Tibial artery (tissue), 4 donors: ENCODE results near the gene DCLK2.

Experiments used
- DNase-seq, 2 donors: peaks; one replicate each; pipeline ENCODE4 v3.0.0-alpha.2; 2019
- H3K27ac ChIP-seq, 2 donors: fragments of 200-600 bp; sonication (generic) in 1 of 2; 1 replicate in 1 of 2; 2 replicates in 1 of 2; pipeline ENCODE4 v1.5.1; 2018 to 2019; ENCODE audit warnings: mild to moderate bottlenecking in 1 of 2
- H3K27me3 ChIP-seq, 2 donors: fragments of 200-600 bp; sonication (generic) in 1 of 2; one replicate each; pipeline versions ENCODE4 v1.5.1 to v1.6.0; 2016 to 2019
- H3K36me3 ChIP-seq, 3 donors: fragments of 200-600 bp; sonication (generic) in 2 of 3; one replicate each; pipeline ENCODE4 v1.5.1; 2016 to 2019; ENCODE audit warnings: mild to moderate bottlenecking in 2 of 3
- H3K4me1 ChIP-seq, 4 donors: fragments of 200-600 bp; sonication (generic) in 2 of 4; 1 replicate in 3 of 4; 2 replicates in 1 of 4; pipeline ENCODE4 v1.5.1; 2016 to 2019
- H3K4me3 ChIP-seq, 2 donors: fragments of 200-600 bp; sonication (generic) in 1 of 2; 1 replicate in 1 of 2; 2 replicates in 1 of 2; pipeline ENCODE4 v1.5.1; 2018 to 2019; ENCODE audit warnings: mild to moderate bottlenecking in 2 of 2
- H3K9me3 ChIP-seq, 3 donors: fragments of 200-600 bp; sonication (generic) in 1 of 3; one replicate each; pipeline ENCODE4 v1.5.1; 2016 to 2019
- CTCF ChIP-seq, 2 experiments: fragments of 200-600 bp in 1 of 2; fragments of 450-650 bp in 1 of 2; IDR thresholded peaks; one replicate each; pipeline ENCODE4 v1.5.1; 2017 to 2019; ENCODE audit warnings: antibody characterized with exemption in 2 of 2, mild to moderate bottlenecking in 1 of 2, moderate library complexity in 1 of 2
- intact Hi-C: fragments of 100-400 bp; cut with DNase I; formaldehyde crosslinking; loops from one replicate; pipeline ENCODE4 v1.15.0; 2023; ENCODE audit warnings: low total_unique reads

Gene DCLK2

DNA sequence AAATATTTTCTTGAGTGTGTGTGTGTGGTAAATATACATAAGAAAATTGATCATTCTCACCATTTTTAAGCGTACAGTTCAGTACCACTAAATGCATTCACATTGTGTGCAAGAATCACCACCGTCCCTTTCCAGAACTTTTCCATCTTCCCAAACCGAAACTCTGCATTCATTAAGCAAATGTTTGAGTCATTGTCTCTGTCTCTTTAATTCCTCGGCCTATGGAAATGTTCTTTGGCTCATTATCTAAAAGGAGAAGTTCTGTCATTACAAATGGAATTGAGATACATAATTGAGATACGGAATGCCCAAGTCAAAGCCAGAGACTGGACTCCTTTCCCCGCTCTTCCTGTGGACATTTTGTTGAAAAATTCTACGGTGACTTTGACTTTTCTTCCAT, 168.9 kb downstream of the DCLK2 start:
- no peak for TF ChIP-seq CTCF (IDR thresholded peaks at IDR 0.05)
- Histone ChIP-seq H3K9me3 (no peaks in the 10 kb centered on the region), H3K4me3 (no peak overlapping the region), H3K36me3 (peaks cover 4 to 22% (median 18%) of the 10 kb centered on the region in 3 donors), H3K4me1 (peaks cover 0 to 13% (median 2%) of the 10 kb centered on the region in 4 donors), H3K27me3 (no peaks in the 10 kb centered on the region), H3K27ac (no peak overlapping the region)
- intact Hi-C loops: loop anchor here (5.0 kb wide), 1 partner anchor 250 kb away; no protein-coding TSS in a partner anchor
- no peak for DNase-seq

- no peak overlapping the region for H3K4me3 ChIP-seq
- intact Hi-C loops: loop anchor here (5.0 kb wide), 1 partner anchor 251 kb away; no protein-coding TSS in a partner anchor
- H3K9me3 ChIP-seq: no peaks in the 10 kb centered on the region
- H3K36me3 ChIP-seq: peaks cover 4 to 30% (median 18%) of the 10 kb centered on the region in 3 donors
- H3K27me3 ChIP-seq: no peaks in the 10 kb centered on the region
- peaks cover 0 to 13% (median 2%) of the 10 kb centered on the region in 4 donors for H3K4me1 ChIP-seq
- no peak for DNase-seq
- no peak overlapping the region for H3K27ac ChIP-seq
- TF ChIP-seq CTCF (IDR thresholded peaks at IDR 0.05): no peak
These were observed 169.9 kb downstream of the DCLK2 start for GRCh38 chr4:150248181-150248580.

DNA sequence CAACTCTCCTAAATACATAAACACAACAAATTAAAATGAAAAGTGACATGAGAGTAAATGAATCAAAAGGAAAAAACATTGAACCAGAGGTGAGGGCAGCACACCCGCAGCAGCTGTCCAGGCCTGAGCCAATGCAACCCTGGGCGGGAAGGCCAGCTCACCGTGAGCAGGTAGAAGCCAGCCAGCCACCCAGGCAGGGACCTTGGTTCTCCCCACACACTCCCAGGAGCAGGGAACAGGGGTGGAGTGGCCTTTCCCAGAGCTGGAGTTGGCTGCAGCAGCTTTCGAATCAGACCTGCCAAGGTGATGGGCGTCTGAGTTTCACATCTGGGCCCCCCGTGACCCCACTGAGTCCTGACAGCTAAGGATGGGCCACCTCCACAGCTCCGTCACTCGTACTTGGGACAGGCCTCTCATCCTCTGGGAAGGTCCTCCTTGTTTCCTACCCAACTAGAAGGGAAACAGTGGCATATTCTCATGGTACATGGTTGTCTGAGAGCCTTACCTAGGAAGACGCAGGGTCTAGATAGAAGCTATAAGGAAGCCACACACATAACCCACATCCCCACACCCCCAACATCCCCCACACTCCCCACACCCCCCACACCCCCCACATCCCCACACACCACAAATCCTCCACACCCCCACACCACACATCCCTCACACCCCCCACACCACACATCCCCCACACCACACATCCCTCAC, 172.2 kb downstream of the DCLK2 start:
- Histone ChIP-seq H3K27ac (no peak overlapping the region), H3K27me3 (no peaks in the 10 kb centered on the region), H3K4me1 (no peaks in the 10 kb centered on the region), H3K36me3 (peaks cover 13 to 48% (median 24%) of the 10 kb centered on the region in 3 donors), H3K4me3 (no peak overlapping the region), H3K9me3 (no peaks in the 10 kb centered on the region)
- intact Hi-C loops: no loop called here
- no peak for DNase-seq
- no peak for TF ChIP-seq CTCF (IDR thresholded peaks at IDR 0.05)

GRCh38 chr4:150250998-150251651, 172.9 kb downstream of the DCLK2 start:
- H3K4me1 ChIP-seq: no peaks in the 10 kb centered on the region
- H3K9me3 ChIP-seq: no peaks in the 10 kb centered on the region
- intact Hi-C loops: no loop called here
- H3K4me3 ChIP-seq: no peak overlapping the region
- DNase-seq: no peak
- peaks cover 13 to 55% (median 27%) of the 10 kb centered on the region in 3 donors for H3K36me3 ChIP-seq
- H3K27me3 ChIP-seq: no peaks in the 10 kb centered on the region
- H3K27ac ChIP-seq: no peak overlapping the region
- TF ChIP-seq CTCF (IDR thresholded peaks at IDR 0.05): no peak

GRCh38 chr4:150251752-150252190, 173.5 kb downstream of the DCLK2 start:
- H3K36me3 ChIP-seq: peaks cover 16 to 62% (median 33%) of the 10 kb centered on the region in 3 donors

More at GRCh38 chr4:150251752-150252190, 173.5 kb downstream of the DCLK2 start:
- Histone ChIP-seq H3K9me3 (no peaks in the 10 kb centered on the region), H3K27ac (no peak overlapping the region), H3K27me3 (no peaks in the 10 kb centered on the region), H3K4me1 (no peaks in the 10 kb centered on the region), H3K4me3 (no peak overlapping the region)
- intact Hi-C loops: no loop called here
- no peak for TF ChIP-seq CTCF (IDR thresholded peaks at IDR 0.05)
- DNase-seq: no peak
